Activated T-helper 9 cell treated with anti-CD3 and anti-CD28 coated beads, Interleukin-2, amount 50 U/mL, for 16 hours (primary cell): ENCODE measurements around the gene ANP32B.
"Not testable (repeated sequence)": the region's sequence is repeated elsewhere in the genome, so short reads cannot be mapped to it uniquely, and the experiment has no call there.

Source experiments
- DNase-seq: peaks from one replicate; pipeline ENCODE4 v3.0.0-alpha.2; 2020; ENCODE audit warnings: low read depth

Gene ANP32B

GRCh38 chr9:97993000-97993399 is 9.9 kb downstream of the ANP32B start:
- DNase-seq = no peak

- no peak for DNase-seq
Observed at GRCh38 chr9:97994703-97995102, 11.6 kb downstream of the ANP32B start.

- not testable (repeated sequence) for DNase-seq
Observed at GRCh38 chr9:97996676-97997075, 13.5 kb downstream of the ANP32B start.

- no peak for DNase-seq
Observed at GRCh38 chr9:97997330-97998276, 14.5 kb downstream of the ANP32B start.

- DNase-seq = no peak
Observed at GRCh38 chr9:98002808-98003207, 19.7 kb downstream of the ANP32B start.

GRCh38 chr9:98006127-98006796 is 23.1 kb downstream of the ANP32B start:
- DNase-seq = no peak

GRCh38 chr9:98007251-98007928 is 24.2 kb downstream of the ANP32B start:
- DNase-seq = no peak

GRCh38 chr9:98008764-98009163 is 25.6 kb downstream of the ANP32B start:
- no peak for DNase-seq

- DNase-seq = no peak
Observed at GRCh38 chr9:98009437-98009836, 26.3 kb downstream of the ANP32B start.

GRCh38 chr9:98009936-98010335 is 26.8 kb downstream of the ANP32B start:
- no peak for DNase-seq

- DNase-seq = no peak
Observed at GRCh38 chr9:98010445-98010844, 27.3 kb downstream of the ANP32B start.

- DNase-seq = no peak
Observed at GRCh38 chr9:98011122-98011521, 28.0 kb downstream of the ANP32B start.

- DNase-seq = no peak
Observed at GRCh38 chr9:98016137-98016680, 33.1 kb downstream of the ANP32B start.

GRCh38 chr9:98017306-98017705 is 34.2 kb downstream of the ANP32B start:
- no peak for DNase-seq

- DNase-seq = no peak
Observed at GRCh38 chr9:98018347-98018746, 35.2 kb downstream of the ANP32B start.

GRCh38 chr9:98019098-98019497 is 36.0 kb downstream of the ANP32B start:
- DNase-seq = no peak

GRCh38 chr9:98019869-98020268 is 36.7 kb downstream of the ANP32B start:
- not testable (repeated sequence) for DNase-seq

- DNase-seq = no peak
Observed at GRCh38 chr9:98020476-98021145, 37.5 kb downstream of the ANP32B start.

GRCh38 chr9:98021306-98022040 is 38.3 kb downstream of the ANP32B start:
- DNase-seq = no peak

- no peak for DNase-seq
Observed at GRCh38 chr9:98022447-98022846, 39.3 kb downstream of the ANP32B start.

GRCh38 chr9:98024702-98025101 is 41.6 kb downstream of the ANP32B start:
- no peak for DNase-seq
